ENCODE measurements around the gene PSMD1. TPM values are rescaled to one million over a fixed set of nuclear protein-coding genes. Genes with fewer than 3 reads are reported as not detected.

Gene PSMD1
- total and polyA plus RNA-seq, 8 donors, result 13.4 to 35.6 (median 25.1) TPM

DNA sequence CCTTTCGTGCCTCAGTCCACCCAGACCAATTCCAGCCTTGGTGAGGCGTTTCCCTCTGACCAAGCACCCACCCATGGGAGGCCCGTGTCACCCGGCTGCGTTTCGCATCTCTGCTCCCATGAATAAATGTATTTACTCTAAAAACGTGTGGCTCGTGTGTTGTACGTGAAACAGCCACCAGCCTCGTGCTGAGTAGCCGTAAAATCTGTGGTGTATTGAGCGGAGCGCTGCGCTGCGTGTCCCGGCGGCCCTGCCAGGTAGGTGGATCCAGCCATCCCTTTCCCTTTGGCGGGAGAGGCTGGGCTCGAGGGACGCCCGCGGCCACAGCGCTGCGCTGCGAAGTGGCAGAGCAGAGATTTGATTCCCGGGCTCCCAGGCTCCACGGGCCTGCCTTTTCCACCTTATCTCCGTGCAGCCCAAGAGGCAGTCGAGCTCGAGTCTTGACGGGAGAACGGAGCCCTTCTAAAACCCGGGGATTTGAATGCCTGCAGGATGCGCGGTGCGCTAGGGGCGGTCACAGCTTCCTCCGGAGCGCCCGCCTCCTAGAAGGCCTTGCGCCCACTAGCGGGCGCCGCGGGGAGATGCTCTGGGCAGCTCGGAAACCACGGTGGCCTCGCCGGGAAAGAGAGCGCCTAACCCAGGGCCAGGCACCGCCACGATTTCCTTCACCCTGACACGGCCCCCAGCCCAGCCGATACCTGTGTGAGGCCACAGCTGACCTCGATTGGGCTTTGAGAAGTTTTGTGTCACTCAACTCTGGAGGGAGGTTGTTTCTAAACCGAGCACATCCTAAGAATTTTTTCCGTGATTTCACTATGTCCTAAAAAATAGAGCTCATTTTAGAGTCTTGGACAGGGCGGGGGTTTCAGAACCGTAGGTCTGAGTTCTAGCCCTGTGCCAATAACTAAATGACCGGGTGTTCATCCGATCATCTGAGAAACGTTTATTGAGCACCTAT, 3.9 kb upstream of the PSMD1 start:
- peak; percentile 65 to 82 (median 74) for ATAC-seq
- no peaks in the 10 kb centered on the region for H3K36me3 ChIP-seq

DNA sequence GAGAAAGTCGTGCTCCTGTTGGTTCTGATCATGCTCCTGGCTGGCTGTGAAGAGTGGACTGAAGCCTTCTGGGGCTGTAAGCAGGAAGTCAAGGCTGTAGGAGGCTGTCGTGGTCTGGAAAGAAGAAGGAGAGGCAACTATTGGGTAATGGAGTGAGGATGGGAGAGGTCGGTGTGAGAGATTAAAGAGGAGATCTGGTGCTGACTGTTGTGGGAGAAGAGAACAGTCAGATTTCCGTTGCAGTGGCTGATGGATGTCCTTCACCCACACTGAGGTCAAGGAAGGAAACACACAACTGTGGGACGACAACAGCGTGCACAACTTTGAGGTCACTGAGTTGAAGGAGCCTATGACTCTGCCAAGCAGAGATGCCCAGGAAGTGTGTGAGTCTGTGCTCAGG, 2.8 kb upstream of the PSMD1 start:
- TF ChIP-seq, protein P1, sequence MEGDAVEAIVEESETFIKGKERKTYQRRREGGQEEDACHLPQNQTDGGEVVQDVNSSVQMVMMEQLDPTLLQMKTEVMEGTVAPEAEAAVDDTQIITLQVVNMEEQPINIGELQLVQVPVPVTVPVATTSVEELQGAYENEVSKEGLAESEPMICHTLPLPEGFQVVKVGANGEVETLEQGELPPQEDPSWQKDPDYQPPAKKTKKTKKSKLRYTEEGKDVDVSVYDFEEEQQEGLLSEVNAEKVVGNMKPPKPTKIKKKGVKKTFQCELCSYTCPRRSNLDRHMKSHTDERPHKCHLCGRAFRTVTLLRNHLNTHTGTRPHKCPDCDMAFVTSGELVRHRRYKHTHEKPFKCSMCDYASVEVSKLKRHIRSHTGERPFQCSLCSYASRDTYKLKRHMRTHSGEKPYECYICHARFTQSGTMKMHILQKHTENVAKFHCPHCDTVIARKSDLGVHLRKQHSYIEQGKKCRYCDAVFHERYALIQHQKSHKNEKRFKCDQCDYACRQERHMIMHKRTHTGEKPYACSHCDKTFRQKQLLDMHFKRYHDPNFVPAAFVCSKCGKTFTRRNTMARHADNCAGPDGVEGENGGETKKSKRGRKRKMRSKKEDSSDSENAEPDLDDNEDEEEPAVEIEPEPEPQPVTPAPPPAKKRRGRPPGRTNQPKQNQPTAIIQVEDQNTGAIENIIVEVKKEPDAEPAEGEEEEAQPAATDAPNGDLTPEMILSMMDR (IDR thresholded peaks at IDR 0.05), result no peak
- Histone ChIP-seq H3K36me3 (no peaks in the 10 kb centered on the region), H3K27ac (no peak overlapping the region), H3K4me3 (no peak overlapping the region), H3K27me3 (no peaks in the 10 kb centered on the region), H3K9me3 (no peaks in the 10 kb centered on the region), H3K4me1 (peaks cover 40 to 49% (median 43%) of the 10 kb centered on the region in 3 donors)
- no peak for FAIRE-seq
- 55 to 71% methylated on average over 6 of the region's 6 CpGs for WGBS, 2 donors
- no peak for DNase-seq
- intact Hi-C loops (cut with DNase I), result no loop called here
- ATAC-seq, result no peak

More for the DNA sequence above, 3.9 kb upstream of the PSMD1 start:
- H3K4me1 ChIP-seq, result peaks cover 35 to 48% (median 39%) of the 10 kb centered on the region in 3 donors
- FAIRE-seq, result no peak
- TF ChIP-seq, protein P1 (IDR thresholded peaks at IDR 0.05), result peak; percentile 85 to 94 (median 91)
- H3K9me3 ChIP-seq, result no peaks in the 10 kb centered on the region
- WGBS, 2 donors, result 5 to 6% methylated on average over 61 to 62 of the region's 62 CpGs
- H3K4me3 ChIP-seq, result peak overlapping the region; percentile 17 to 62 (median 42)
- DNase-seq, result peak; percentile 72 to 93 (median 84)
- H3K27me3 ChIP-seq, result no peaks in the 10 kb centered on the region
- peak overlapping the region in 3 of 4 donors; percentile 1 to 47 (median 6) for H3K27ac ChIP-seq
- intact Hi-C loops (cut with DNase I), result no loop called here

DNA sequence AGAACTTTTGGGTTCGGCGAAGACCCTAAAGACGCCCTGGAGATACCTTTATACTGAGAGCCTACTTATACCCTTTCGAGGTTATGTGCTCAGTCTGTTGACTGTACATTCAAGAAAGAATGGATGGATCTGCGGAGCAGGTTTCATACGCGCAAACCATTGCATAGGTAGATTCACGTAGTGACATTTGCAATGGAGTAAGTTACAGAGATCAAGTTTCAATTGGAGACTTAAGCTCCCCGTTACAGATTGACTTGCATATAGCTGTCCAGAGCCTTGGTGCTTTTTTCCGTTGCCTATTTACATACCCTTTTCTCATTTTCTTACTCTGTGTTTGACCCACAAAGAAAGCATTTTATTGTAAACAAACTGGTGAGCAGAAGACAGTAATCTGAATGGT, 923 bp downstream of the PSMD1 start:
- FAIRE-seq (no peak), DNase-seq (no peak), ATAC-seq (no peak)
- Histone ChIP-seq H3K9me3 (no peaks in the 10 kb centered on the region), H3K27me3 (no peaks in the 10 kb centered on the region), H3K4me1 (peaks cover 16 to 22% (median 17%) of the 10 kb centered on the region in 3 donors), H3K36me3 (peaks cover 0 to 5% (median 4%) of the 10 kb centered on the region in 3 donors), H3K4me3 (peak overlapping the region; percentile 94 to 100 (median 99)), H3K27ac (no peak overlapping the region)
- intact Hi-C loops (cut with DNase I), result no loop called here
- WGBS, 2 donors, result 1 to 4% methylated on average over 10 of the region's 10 CpGs
- TF ChIP-seq, protein P1 (IDR thresholded peaks at IDR 0.05), result no peak

DNA sequence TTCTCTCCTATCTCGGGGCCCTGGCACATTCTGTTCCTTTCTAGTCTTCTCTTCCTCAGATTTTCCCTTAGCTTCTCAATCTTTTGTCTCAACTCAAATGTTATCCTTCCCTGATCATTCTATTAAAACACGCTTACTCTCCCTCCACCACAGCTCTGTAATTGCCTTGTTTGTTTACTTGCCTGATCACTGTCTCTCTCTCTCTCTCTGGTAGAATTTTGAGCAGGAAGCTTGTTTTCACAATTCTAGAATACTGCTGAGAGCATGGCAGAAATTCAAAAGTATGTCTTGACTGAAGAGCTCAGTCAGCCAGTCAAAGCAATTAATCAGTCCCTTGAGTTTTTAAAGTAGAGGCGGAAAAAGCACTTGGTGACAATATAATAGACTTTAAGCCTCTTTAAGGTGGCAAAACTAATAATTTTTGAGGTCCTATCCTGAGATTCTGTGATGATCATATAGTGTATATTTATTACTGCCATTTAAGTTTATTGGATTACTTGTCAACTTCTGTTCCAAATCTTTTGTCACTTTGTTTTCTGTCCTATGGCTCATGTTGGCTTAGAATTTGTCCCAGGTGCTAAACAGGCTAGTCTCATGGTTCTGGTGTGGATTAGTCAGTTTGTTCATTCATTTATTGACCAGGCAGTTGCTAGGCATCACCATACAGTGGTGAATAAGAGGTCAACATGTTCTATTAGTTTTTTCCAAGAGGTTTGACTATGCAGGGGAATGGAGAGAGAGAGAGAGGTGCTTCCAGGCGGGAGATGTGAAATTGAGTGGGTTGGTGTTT, 2.3 kb downstream of the PSMD1 start:
- Histone ChIP-seq H3K4me3 (no peak overlapping the region), H3K27me3 (no peaks in the 10 kb centered on the region), H3K36me3 (peaks cover 0 to 16% (median 6%) of the 10 kb centered on the region in 3 donors), H3K9me3 (no peaks in the 10 kb centered on the region), H3K27ac (no peak overlapping the region), H3K4me1 (peaks cover 16 to 22% (median 17%) of the 10 kb centered on the region in 3 donors)
- TF ChIP-seq, protein P1 (IDR thresholded peaks at IDR 0.05), result no peak
- DNase-seq (no peak), ATAC-seq (no peak), FAIRE-seq (no peak)
- WGBS, 2 donors, result 59 to 66% methylated on average over 4 of the region's 4 CpGs
- intact Hi-C loops (cut with DNase I), result no loop called here

Measured in pancreas (tissue), 10 donors.